NCI-H446 treated with DMSO at 0.1 percent for 48 hours (cell line): ENCODE data around the gene GRP.
"Not testable (repeated sequence)": the region's sequence is repeated elsewhere in the genome, so short reads cannot be mapped to it uniquely, and the experiment has no call there.

ENCODE experiments used
- DNase-seq: peaks from one replicate; lab custom pipeline; 2025; lab: John Stamatoyannopoulos, UW

Gene GRP

GRCh38 chr18:59229191-59229590, 9.2 kb downstream of the GRP start:
- DNase-seq = no peak

DNA sequence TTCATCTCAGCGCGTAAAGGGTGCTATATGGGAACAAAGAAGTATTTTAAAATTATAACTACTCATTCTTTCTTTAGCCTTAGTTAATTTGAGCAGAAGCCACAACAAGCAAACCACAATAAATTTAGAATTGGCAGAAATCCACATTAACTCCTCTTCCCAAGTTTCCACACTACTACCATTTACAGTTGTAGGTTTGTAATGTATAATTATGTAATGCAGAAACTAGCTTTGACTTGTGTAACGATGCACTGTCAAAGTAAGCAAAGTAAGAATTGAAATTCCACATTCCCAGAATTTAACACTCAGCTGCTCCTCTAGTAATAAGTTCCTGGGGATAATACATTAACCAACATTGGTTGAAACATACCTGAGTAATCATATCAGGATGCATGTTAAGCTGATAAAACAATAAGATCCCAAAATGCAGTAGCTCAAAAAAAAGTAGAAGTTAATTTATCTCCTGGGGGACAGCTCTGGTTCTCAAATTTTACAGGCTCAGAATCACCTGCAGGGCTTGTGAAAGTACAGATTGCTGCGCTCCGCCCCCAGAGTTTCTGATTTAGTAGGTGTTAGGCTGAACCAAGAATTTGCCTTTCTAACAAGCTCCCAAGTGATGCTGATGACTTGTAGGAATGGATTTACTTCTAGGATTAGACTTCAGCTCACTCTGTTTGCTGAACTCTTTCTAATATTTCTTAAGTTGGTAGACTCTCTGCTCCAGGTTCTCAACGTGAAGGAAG, 9.9 kb downstream of the GRP start:
- DNase-seq = no peak

- DNase-seq = no peak
Observed at GRCh38 chr18:59231114-59231513, 11.2 kb downstream of the GRP start.

DNA sequence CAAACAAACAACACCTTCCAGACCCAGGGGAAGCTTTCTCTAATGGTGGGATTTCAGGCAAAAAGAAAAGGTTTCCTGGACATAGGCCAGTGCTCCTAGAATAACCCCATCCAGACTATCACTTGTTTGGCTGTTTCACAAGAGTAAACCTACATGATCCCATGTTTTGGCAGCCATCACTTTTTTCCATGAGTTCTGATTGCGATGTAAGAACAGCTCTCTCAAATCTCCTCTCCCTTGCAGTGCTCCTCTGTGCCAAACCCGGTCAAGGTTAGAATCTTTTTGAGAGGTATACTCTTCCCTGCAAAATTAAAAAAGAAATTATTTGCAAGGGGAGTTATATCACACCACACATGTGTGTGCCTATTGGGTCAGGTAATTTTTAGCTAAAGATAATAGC, 11.9 kb downstream of the GRP start:
- no peak for DNase-seq

GRCh38 chr18:59232309-59233016, 12.5 kb downstream of the GRP start:
- DNase-seq = no peak

DNA sequence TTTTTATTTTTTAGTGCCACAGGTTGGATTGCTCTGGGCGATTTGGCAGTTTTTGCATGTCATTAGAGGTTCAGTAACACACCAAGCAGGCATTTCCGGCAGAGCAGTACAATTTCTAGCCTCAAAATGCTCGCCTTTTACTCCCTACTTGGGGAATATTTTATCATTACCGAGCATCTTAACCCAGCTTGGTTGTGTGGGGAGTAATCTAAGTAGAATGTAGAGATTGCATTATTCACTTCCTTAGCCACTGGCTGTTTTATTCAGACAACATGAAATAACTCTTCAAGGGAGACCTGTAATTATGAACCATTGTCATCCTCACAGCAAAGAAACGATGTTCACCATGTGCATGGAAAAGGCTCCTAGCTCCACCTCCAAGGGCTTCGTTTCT, 13.1 kb downstream of the GRP start:
- DNase-seq = no peak

GRCh38 chr18:59238385-59238784, 18.4 kb downstream of the GRP start:
- DNase-seq = no peak

- DNase-seq = no peak
Observed at GRCh38 chr18:59239642-59240041, 19.7 kb downstream of the GRP start.

GRCh38 chr18:59242906-59243305, 22.9 kb downstream of the GRP start:
- no peak for DNase-seq

- no peak for DNase-seq
Observed at GRCh38 chr18:59246796-59247195, 26.8 kb downstream of the GRP start.

- peak; percentile 22 for DNase-seq
Observed at GRCh38 chr18:59249199-59249774, 29.3 kb downstream of the GRP start.

DNA sequence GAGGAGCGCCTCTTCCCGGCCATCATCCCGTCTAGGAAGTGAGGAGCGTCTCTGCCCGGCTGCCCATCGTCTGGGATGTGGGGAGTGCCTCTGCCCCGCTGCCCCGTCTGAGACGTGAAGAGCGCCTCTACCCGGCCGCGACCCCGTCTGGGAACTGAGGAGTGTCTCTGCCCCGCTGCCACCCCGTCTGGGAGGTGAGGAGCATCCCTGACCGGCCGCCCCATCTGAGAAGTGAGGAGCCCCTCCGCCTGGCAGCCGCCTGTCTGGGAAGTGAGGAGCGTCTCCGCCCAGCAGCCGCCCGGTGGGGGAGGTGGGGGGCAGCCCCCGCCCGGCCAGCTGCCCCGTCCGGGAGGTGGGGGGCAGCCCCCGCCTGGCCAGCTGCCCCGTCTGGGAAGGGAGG, 35.5 kb downstream of the GRP start:
- DNase-seq = not testable (repeated sequence)

DNA sequence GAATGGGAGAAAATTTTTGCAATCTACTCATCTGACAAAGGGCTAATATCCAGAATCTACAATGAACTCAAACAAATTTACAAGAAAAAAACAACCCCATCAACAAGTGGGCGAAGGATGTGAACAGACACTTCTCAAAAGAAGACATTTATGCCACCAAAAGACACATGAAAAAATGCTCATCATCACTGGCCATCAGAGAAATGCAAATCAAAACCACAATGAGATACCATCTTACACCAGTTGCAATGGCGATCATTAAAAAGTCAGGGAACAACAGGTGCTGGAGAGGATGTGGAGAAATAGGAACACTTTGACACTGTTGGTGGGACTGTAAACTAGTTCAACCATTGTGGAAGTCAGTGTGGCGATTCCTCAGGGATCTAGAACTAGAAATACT, 41.9 kb downstream of the GRP start:
- not testable (repeated sequence) for DNase-seq

DNA sequence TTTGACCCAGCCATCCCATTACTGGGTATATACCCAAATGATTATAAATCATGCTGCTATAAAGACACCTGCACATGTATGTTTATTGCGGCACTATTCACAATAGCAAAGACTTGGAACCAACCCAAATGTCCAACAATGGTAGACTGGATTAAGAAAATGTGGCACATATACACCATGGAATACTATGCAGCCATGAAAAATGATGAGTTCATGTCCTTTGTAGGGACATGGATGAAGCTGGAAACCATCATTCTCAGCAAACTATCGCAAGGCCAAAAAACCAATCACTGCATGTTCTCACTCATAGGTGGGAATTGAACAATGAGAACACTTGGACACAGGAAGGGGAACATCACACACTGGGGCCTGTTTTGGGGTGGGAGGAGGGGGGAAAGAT, 42.3 kb downstream of the GRP start:
- not testable (repeated sequence) for DNase-seq

DNA sequence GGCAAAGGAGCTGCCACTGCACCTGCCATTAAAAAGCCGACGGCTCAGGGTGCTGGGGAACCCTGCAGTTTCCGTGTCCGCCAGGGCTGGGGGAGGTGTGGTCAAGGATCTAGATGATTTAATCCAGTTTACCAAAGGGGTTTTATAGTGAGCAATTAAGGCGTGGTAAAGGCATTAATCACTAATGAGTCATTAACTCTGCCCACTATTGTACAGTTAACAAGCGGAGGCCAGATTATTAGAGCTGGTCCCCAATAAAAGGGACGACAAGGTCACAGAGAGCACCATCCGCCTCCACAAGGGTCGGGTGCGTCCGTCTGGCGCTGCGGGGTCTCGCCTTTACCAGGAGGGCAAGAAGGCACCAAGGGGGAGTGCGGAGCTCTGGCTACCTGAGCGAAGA, 43.7 kb downstream of the GRP start:
- DNase-seq = no peak

DNA sequence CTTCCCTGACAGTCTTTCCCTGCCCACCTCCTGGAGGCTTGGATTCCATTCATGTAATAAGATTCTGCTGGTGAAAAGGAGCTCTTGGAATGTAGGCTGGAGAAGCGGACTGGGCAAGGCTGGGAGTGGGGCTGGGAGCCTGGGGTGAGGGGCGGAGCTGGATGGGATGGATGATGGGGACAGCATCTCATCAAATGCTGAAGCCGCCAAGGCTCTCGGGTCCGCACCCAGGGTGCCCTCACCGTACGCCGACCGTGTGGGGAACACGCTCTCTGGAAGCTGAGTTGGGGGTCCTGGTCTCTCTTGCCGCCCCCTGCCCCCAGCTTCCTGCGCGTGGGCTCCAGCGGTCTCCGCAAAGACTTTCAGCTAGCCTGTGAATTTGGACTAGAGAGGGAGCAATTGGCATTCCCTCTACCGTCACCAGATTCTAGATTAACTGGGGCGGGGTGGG, 44.2 kb downstream of the GRP start:
- DNase-seq = no peak

- no peak for DNase-seq
Observed at GRCh38 chr18:59264651-59265245, 44.8 kb downstream of the GRP start.

DNA sequence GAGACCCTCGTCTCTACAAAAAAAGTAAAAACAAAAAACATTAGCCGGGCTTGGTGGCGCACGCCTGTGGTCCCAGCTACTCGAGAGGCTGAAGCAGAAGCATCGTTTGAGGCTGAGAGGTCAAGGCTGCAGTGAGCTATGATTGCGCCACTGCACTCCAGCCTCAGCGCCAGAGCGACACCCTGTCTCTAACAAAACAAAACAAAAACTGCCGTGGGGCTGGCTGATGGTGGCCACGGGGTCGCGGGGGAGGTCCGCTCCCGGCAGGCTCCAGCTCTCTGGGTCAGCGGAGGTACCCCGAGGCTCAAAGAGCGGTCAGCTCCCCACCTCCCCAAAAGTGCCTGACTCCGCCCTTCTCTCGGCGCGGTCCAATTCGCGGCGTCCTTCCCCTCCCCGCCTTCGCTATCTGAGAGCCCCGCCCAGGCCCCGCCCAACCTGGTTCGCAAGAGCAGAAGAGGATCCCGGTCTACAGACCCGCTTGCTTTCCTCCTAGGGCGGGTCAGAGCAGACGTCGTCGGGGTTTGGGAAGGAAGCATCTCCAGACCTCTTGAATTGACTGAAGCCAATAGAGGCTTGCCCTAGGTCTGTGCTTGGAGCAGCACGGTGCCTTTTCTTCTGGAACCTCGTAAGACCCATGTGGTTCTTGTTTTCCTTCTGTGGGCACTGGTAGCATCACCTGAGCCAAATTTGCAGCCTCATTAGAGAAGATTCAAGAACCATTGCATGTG, 45.5 kb downstream of the GRP start:
- DNase-seq = no peak

DNA sequence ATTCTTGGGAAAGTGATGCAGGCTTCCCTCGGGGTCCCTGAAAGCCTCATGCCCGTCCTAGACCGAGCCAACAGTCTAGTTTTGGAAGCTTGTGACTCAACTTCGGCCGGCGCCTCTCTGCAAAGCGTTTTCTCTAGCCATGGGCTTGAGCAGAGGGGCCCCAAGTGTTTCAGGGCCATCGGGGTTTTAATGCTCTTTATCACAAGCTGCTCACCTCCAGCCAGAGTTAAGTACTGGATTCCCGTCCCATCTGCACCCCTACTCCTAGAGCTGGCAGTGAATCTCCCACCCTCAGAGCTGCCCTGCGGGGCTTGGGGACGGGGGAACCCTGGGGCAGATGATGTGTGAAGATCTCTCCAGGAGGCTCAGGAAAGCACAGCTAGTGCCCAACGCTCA, 46.0 kb downstream of the GRP start:
- DNase-seq = no peak

DNA sequence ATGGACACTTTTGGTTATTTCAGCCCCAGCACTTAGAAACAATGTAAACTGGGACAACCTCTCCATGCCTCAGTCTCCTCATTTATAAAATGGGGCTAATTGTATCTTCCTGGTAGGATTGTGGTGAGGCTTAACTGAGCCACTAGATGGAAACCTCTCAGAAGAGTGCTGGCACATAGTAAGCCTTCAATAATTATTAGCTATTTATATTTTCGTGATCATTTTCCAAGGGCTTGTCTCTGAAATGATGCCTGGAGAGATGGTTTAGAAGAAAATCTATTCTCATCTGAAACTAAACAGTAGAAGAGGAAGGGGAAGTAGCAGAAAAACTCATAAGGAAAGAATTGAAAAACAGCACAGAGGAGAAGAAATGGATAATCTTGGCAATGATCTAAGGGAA, 46.5 kb downstream of the GRP start:
- no peak for DNase-seq

- no peak for DNase-seq
Observed at GRCh38 chr18:59266886-59267502, 47.0 kb downstream of the GRP start.
